ENCODE data around the gene EPYC. TPM values are rescaled to one million over a fixed set of nuclear protein-coding genes. Genes with fewer than 3 reads are reported as not detected.

EPYC gene
- total RNA-seq, 2 experiments from 2014 or later: not detected

DNA sequence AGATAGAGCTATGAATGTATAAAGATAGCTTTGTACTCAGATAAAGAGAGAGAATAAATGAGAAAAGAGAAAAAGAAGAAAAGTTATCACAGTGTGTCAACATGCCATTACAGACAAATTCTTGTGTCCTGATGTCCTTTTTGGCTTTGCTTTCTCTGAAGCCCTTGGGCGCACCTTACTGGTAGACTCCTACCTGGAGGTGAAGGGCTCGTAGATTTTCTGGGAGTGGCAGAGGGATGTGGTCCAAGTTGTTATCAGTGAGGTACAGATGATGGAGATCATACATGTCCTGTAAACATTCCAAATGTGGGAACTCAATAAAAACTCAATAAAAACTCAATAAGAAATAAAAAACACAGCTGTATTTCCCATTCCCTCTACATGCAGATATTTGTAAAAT, 34.9 kb downstream of the EPYC start:
- Histone ChIP-seq H3K4me1 (ENCODE audit: insufficient read depth, low read length, poor library complexity, severe bottlenecking) (no peaks in the 10 kb centered on the region), H4K20me1 (ENCODE audit: insufficient read depth, low read length) (no peaks in the 10 kb centered on the region), H3K4me3 (ENCODE audit: low read depth, low read length, poor library complexity, severe bottlenecking) (no peak overlapping the region), H3K79me2 (ENCODE audit: insufficient read depth, low read depth, low read length) (no peaks in the 10 kb centered on the region), H3K9me3 (ENCODE audit: low read length) (no peaks in the 10 kb centered on the region), H3K4me2 (ENCODE audit: low read length) (no peak overlapping the region), H3K9me2 (ENCODE audit: insufficient read depth, low read length) (no peaks in the 10 kb centered on the region), H3K36me3 (ENCODE audit: insufficient read depth, low read length) (no peaks in the 10 kb centered on the region), H3K27ac (ENCODE audit: low read depth, low read length, poor library complexity, severe bottlenecking) (no peak overlapping the region), H2AFZ (ENCODE audit: low read length) (no peak overlapping the region)
- intact Hi-C loops (cut with micrococcal nuclease; ENCODE audit: unreplicated experiment): no loop called here
- TF ChIP-seq, protein P1, sequence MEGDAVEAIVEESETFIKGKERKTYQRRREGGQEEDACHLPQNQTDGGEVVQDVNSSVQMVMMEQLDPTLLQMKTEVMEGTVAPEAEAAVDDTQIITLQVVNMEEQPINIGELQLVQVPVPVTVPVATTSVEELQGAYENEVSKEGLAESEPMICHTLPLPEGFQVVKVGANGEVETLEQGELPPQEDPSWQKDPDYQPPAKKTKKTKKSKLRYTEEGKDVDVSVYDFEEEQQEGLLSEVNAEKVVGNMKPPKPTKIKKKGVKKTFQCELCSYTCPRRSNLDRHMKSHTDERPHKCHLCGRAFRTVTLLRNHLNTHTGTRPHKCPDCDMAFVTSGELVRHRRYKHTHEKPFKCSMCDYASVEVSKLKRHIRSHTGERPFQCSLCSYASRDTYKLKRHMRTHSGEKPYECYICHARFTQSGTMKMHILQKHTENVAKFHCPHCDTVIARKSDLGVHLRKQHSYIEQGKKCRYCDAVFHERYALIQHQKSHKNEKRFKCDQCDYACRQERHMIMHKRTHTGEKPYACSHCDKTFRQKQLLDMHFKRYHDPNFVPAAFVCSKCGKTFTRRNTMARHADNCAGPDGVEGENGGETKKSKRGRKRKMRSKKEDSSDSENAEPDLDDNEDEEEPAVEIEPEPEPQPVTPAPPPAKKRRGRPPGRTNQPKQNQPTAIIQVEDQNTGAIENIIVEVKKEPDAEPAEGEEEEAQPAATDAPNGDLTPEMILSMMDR (conservative IDR thresholded peaks at IDR 0.05; ENCODE audit: low read length): no peak
- TF ChIP-seq EZH2phosphoT487 (IDR thresholded peaks at IDR 0.05; ENCODE audit: borderline replicate concordance, low read depth, low read length): no peak
- no TSS peak for BruUV-seq (replicated peaks)
- ChIA-PET CTCF (ENCODE audit: unreplicated experiment) (no interaction called here), POLR2A (interaction anchor here (0.7 kb wide), 1 partner anchor 15 kb away, joined by 3 read pairs; no protein-coding TSS in a partner anchor)
- no peak for DNase-seq (ENCODE audit: low spot score)

DNA sequence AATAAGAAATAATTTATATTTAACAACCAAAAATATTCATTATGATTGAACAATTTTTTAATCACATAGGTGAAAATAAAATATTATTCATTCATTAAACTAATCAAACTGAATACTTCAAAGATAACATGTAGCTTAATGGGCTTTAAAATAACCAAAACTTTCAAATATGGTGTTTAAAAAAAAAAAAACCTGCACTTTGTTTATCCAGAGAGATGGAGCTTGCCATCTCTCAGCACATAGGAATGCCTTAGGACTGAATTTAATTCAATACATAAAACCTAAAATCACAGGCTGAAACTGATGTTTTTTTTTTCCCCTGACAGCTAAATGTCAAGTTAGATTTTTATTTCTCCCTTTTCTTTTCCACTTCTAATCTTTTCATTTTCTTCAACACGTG, 35.4 kb downstream of the EPYC start:
- no peaks in the 10 kb centered on the region for H4K20me1 ChIP-seq (ENCODE audit: insufficient read depth, low read length)
- H3K9me2 ChIP-seq (ENCODE audit: insufficient read depth, low read length): no peaks in the 10 kb centered on the region
- DNase-seq (ENCODE audit: low spot score): no peak
- no peaks in the 10 kb centered on the region for H3K36me3 ChIP-seq (ENCODE audit: insufficient read depth, low read length)
- CTCF ChIA-PET (ENCODE audit: unreplicated experiment): no interaction called here
- no peak overlapping the region for H2AFZ ChIP-seq (ENCODE audit: low read length)
- no peak for TF ChIP-seq EZH2phosphoT487 (IDR thresholded peaks at IDR 0.05; ENCODE audit: borderline replicate concordance, low read depth, low read length)
- TF ChIP-seq, protein P1 (conservative IDR thresholded peaks at IDR 0.05; ENCODE audit: low read length): no peak
- no peaks in the 10 kb centered on the region for H3K4me1 ChIP-seq (ENCODE audit: insufficient read depth, low read length, poor library complexity, severe bottlenecking)
- no TSS peak for BruUV-seq (replicated peaks)
- POLR2A ChIA-PET: interaction anchor here (0.7 kb wide), 1 partner anchor 15 kb away, joined by 3 read pairs; no protein-coding TSS in a partner anchor
- H3K27ac ChIP-seq (ENCODE audit: low read depth, low read length, poor library complexity, severe bottlenecking): no peak overlapping the region
- H3K79me2 ChIP-seq (ENCODE audit: insufficient read depth, low read depth, low read length): no peaks in the 10 kb centered on the region
- H3K4me2 ChIP-seq (ENCODE audit: low read length): no peak overlapping the region
- no peaks in the 10 kb centered on the region for H3K9me3 ChIP-seq (ENCODE audit: low read length)
- intact Hi-C loops (cut with micrococcal nuclease; ENCODE audit: unreplicated experiment): no loop called here
- no peak overlapping the region for H3K4me3 ChIP-seq (ENCODE audit: low read depth, low read length, poor library complexity, severe bottlenecking)

DNA sequence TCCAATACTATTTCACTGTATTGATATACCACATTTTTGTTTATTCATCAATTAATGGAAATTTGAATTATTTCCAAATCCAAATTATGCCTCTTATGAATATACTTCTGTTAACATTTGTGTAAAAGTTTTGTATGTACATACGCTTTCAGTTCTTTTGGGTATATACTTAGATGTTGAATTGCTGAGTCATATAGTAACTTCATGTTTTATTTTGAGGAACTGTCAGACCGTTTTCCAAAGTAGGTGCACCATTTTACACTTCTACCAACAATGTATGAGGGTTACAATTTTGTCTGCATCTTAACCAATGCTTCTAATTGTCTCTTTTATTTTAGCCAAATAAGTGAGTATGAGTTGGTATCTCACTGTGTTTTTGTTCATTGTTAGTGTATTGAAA, 39.6 kb downstream of the EPYC start:
- Histone ChIP-seq H2AFZ (ENCODE audit: low read length) (no peak overlapping the region), H3K4me1 (ENCODE audit: insufficient read depth, low read length, poor library complexity, severe bottlenecking) (no peaks in the 10 kb centered on the region), H3K79me2 (ENCODE audit: insufficient read depth, low read depth, low read length) (no peaks in the 10 kb centered on the region), H3K4me2 (ENCODE audit: low read length) (no peak overlapping the region), H3K9me2 (ENCODE audit: insufficient read depth, low read length) (no peaks in the 10 kb centered on the region), H3K27ac (ENCODE audit: low read depth, low read length, poor library complexity, severe bottlenecking) (no peak overlapping the region), H3K36me3 (ENCODE audit: insufficient read depth, low read length) (no peaks in the 10 kb centered on the region), H4K20me1 (ENCODE audit: insufficient read depth, low read length) (no peaks in the 10 kb centered on the region), H3K9me3 (ENCODE audit: low read length) (no peaks in the 10 kb centered on the region), H3K4me3 (ENCODE audit: low read depth, low read length, poor library complexity, severe bottlenecking) (no peak overlapping the region)
- DNase-seq (ENCODE audit: low spot score): no peak
- intact Hi-C loops (cut with micrococcal nuclease; ENCODE audit: unreplicated experiment): no loop called here
- BruUV-seq (replicated peaks): no TSS peak
- CTCF ChIA-PET (ENCODE audit: unreplicated experiment): no interaction called here
- TF ChIP-seq EZH2phosphoT487 (IDR thresholded peaks at IDR 0.05; ENCODE audit: borderline replicate concordance, low read depth, low read length): no peak
- TF ChIP-seq, protein P1 (conservative IDR thresholded peaks at IDR 0.05; ENCODE audit: low read length): no peak
- POLR2A ChIA-PET: no interaction called here

All from OCI-LY7 (cell line).